ENCODE measurements around the gene CSTB.
A peak's percentile ranks its signal among the peaks of the same experiment; 100 is the strongest.
"Not testable (repeated sequence)": the region's sequence is repeated elsewhere in the genome, so short reads cannot be mapped to it uniquely, and the experiment has no call there.

The CSTB gene

DNA sequence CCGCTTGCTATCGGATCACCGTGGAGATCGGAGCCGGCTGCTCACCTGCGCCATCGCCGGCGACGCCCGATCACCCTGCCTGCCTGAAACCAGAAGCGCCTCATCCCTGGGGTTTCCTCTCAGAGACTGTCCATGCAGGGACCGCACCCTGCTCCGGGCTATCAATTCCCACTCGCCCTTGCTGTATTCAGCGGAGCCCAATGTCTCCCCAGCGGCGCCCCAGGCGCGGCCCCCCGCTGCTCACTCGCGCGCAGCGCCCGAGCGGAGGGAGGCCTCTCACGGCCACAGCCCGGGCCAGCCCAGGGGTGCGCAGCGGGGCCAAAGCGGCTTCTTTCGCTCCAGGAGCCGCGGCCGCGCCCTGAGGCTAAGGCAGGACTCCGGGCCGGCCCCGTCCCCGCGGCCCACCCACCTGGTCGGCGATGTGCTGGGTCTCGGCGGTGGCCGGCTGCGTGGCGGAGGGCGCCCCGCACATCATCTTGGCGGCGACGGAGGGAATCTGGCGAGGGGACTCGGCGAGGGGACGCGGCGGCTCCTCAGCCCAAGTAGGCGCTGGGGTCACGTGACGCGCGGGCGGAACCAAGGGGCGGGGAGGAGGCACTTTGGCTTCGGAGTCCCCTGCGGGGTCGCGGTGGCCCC is at the start of gene CSTB:
Gene CSTB, minus strand, starts transcription at position 514 of the 636 bp plus-strand sequence. Its CDS starts 39 bp downstream, at position 475.
- DNase-seq, result peak; percentile 72 to 87

DNA sequence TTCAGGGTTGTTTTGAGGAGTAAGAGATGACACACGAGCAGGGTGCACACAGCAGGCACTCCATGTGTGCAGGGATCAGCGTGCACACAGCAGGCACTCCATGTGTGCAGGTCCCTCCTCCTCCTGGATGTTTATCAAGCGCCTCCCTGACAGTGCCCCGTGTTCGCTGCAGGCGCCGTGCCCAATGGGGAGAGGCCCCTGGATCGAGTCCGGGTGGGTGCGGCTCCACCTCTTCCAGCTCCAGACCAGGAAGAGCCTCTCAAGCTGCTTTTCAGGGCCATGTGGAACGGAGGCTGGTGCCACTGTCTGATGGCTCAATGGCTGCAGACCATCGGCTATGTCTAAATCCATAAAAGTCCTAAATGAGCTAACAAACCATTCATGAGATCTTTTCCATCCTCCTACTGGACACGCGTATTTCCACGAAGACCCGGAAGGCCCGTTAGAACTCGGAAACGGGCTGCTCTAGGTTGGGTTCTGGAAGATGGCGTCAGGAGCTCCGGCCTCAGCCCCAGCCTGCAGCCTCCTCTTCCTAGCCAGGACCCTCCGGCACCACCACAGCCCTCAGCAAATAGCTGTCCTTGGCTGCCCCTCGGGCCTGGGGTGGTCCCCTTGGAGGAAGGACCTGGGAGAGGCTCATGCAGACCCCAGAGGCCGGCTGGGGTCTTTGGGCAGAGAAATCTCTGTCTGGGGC is 49.3 kb upstream of the CSTB start:
- DNase-seq, result no peak

DNA sequence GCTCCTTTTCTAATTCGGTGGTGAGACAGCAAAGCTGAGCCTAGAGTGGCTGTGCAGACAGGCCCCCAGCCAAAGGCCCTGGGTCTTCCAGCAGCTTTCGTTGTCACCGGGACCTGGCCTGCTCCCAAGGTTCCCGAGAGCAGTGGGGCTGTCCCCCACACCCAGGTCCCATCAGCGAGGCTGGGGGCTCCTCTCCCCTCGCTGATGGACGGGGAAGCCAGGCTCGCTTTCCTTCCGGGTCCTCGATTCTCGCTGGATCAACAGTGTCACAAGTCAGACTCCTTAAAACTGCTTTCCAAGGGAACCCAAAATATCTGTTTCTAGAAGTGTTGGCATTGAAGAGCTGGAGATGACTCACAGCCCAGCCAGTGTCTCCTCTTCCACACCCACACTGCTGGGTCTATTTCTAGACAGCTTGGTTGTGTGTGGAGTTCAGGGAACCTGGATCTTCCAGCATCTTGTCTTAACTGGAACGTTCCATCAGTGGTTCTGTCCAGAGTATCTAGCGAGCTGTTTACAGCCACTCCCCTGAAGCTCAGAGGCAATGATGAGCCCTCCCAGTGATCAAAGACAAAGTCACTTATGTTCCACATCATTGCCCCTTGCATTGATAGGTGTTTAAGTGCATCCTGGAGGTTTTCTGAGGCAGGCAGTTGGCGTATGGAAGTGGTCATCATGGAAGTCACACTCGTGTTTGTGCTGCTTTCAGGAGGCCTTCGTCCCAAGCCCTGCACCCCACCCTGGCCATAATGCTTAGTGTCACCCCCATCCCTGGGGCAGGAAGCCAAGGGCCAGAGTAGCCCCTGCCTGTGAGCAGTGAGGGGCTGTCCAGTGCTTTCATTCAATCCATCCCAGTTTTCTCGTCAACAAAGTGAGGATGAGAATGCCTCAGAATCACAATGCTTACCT is 48.5 kb upstream of the CSTB start:
- no peak for DNase-seq

DNA sequence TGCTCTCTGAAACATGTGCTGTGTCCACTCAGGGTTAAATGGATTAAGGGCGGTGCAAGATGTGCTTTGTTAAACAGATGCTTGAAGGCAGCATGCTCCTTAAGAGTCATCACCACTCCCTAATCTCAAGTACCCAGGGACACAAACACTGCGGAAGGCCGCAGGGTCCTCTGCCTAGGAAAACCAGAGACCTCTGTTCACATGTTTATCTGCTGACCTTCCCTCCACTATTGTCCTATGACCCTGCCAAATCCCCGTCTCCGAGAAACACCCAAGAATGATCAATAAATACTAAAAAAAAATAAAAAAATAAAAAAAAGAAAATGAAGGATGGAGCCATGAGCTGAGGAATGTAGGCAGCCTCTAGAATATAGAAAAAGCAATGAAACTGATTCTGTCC is 46.6 kb upstream of the CSTB start:
- DNase-seq, result not testable (repeated sequence)

GRCh38 chr21:43822166-43822565 is 46.1 kb upstream of the CSTB start:
- DNase-seq, result not testable (repeated sequence)

- DNase-seq, result no peak
Measured at GRCh38 chr21:43820466-43820865, 44.4 kb upstream of the CSTB start.

DNA sequence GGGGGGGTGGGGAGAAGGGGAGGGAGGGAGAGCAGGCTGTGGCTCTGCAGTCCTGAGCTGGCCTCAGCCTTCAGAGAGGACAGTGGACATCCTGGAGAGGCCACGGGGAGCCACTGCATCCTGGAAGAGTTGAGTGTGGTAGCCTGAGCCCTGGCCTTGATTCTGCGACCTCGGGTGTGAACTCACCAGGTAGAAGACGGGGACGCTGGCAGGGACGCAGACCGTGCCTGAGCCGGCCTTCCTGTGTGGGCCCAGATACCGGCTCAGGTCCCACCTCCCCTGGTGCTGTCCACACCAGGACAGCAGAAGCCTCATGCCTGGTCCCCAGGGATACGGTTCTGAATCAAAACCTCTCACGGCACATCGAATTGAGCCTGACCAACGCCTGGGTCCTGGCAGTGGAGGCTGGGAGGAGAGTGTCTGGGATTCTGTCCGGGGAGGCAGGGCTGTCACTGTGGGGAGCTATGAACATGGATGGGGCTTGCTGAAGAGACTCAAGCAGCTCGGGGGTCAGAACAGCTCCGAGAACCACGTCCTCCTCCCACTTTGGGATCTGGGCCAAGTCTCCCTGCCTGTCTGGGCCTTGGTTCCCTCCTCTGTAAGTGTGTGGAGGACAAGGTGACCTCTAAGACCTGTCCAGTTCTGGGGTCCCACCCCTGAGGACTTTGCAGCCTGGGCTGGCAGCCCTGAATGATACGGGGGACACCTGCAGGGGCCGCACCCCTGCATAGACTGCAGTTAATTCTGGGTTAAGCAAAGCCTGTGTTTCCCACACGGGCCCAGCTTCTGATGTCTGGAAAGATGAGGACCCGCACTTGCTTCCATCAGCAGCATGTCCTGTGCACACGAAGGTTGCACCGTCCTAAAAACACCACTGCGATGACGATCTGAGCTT is 43.6 kb upstream of the CSTB start:
- DNase-seq, result no peak

- DNase-seq, result no peak
Measured at GRCh38 chr21:43818685-43819084, 42.6 kb upstream of the CSTB start.

DNA sequence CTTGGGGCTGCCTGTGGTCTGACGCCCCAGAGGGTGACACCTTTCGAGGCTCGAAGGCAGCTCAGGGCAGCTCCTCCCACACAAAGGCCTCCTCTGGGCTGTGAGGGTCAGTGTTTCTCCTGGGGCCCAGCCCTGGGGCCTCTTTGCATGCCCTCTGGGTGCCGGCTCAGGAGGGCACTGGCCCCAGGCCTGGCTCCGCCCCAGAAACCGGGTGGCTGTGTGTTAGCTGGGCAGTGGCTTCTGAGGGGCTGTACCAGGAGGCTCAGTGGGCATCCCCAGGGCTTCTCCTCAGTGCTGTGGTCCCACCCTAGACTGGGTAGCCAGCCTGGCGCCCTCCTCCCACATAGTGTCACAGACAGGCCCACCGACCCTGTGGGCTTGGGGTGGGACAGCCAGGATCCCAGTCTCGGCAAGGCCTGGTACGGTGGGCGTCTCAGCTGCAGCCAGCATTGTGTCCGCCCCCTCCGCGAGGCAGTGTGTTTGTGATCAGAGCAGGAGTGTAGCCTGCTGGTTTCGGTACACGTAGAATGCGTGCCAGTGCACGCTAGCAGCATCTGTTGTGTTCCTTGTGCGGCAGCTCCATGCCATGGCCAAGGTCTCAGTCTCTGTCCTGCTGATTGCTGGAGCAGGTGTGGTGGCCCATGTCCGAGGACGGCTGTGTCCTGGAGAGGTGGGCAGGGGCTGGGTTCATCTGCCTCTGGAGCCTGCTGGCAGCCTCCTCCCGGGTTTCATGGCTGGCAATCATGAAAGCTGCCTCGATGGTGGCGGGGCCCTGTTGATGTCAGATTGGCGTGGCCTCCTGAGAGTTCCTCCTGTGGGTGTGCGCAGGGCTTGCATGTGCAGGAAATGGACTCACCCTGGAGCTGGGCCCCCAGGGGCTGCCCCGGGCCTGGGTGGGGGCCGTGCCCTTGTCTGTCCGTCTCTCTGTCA is 41.3 kb upstream of the CSTB start:
- DNase-seq, result no peak

DNA sequence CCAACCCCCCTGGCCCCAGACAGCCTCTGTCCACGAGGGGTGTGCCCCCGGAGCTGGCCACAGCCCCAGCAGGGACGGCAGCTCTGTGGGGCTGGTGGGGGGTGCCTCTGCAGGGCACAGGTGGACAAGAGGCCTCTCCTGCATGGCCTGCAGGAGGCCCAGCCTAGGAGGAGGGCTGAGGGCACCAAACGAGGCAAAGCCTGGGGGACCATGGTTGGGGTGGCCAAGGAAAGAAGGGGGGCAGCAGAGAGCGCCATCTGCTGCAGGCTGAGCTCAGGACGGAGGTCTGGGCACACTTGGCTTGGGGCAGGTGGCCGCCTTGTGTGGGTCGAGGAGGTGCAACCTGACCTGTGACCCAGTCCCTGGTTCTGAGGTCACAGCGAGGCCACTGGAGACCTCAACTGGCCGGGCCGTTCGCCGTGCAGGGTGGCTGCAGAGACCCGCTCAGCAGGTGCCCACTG is 40.5 kb upstream of the CSTB start:
- DNase-seq, result no peak

DNA sequence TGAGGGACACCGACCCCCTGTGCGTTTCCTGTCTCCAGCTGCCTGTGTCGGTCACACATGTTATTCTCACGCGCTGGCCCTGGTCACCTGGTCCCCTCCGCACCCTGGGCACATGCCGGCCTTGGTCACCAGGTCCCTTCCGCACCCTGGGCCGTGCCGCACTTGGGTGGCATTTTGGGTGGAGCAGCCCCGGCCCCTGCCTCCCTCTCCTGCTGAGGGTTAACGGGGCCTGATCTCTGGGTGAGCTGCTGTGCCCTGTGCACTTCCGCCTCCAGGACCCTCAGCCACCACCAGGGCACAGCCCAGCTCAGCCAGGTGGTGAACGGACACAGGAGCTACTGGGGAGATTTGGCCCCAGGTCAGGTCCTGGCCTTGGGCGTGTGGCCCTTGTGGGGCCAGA is 39.9 kb upstream of the CSTB start:
- no peak for DNase-seq

- no peak for DNase-seq
Measured at GRCh38 chr21:43815107-43815613, 39.1 kb upstream of the CSTB start.

- no peak for DNase-seq
Measured at GRCh38 chr21:43814215-43815106, 38.4 kb upstream of the CSTB start.

DNA sequence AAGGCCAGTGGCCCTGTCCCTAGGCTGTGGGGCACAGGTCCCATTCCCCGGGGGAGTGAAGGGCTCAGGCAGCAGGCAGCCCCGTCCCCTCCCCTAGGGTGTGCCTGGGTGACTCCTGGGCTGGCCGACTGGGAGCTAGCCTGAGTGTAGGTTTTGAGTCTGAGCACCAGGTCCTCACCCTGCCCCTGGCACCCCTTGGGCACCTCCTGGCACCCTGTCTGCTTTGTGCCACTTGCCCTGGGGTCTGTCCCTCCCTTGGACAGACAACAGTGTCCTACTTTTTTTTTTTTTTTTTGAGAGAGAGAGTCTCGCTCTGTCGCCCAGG is 37.5 kb upstream of the CSTB start:
- no peak for DNase-seq

DNA sequence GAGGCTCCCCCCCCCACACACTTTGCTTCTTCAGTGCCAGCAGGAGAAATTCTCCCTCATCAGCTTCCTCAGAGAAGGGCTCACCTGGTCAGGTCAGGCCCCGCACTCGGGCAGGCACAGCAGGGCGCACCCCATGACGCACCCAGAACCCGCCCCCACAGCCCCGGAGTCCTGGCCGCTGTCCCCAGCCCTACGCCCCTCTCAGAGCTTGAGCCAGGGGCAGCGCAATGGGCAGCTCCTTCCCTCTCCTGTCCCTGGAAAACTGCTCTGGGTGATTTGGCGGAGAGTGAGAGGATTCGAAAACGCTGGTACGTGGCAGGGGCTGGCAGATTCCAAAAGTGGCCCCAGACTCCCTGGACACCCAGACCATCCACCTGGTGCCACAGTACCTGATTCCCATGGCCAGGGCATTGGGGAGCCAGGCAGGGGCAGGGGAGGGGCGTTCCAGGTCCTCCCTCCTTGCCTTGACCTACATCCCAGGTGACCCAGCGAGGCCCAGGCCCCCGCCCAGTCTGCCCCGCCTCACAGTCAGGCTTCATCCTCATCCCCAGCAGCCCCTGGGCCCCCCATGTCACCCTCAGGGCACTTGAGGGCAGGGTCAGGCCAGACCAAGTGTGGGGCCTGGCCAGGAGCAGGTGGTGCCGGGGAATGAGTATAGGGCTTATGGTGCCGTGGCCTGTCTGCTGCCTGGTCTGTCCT is 37.0 kb upstream of the CSTB start:
- DNase-seq, result no peak

DNA sequence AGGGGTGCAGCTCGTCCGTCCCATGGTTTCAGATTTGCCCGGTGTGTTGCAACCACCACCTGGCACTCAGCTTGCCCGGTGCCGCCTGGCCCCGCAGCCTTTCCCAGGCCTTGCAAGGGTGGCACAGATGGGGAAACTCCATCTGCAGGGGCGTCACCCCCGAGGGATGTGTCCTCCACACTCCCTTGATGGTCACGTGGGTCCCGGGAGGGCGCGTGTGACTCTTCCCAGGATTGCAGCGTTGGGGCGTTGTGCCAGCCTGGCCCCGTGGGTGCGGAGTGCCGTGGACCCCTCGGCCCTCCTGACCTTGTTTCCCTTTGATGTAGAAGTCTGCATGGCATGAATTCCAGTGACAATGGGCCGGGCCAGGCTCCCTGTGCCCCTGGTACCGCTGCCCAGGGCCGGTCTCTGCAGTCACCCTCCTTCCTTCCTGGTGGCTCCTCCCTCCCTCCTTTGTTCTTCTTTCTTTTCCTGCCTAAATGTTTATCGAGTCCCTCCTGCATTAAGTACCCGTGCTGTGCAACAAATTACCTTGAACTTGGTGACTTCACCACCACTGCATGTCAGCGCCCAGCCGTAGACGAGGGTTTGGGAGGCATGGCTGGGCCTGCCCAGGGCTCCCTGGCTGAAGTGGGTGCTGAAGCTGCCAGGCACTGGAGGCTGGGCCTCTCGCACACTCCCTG is 36.2 kb upstream of the CSTB start:
- DNase-seq, result no peak

- DNase-seq, result no peak
Measured at GRCh38 chr21:43811262-43812105, 35.4 kb upstream of the CSTB start.

All from CD4-positive, alpha-beta T cell treated with Interleukin-4 for 1 hour (primary cell).